Upper lobe of right lung (tissue), 1 donor: ENCODE measurements around the gene SLC41A3. TPM values are rescaled to one million over a fixed set of nuclear protein-coding genes. Genes with fewer than 3 reads are reported as not detected.
A peak's percentile ranks its signal among the peaks of the same experiment; 100 is the strongest.

Source experiments
- ATAC-seq: fragments of 200-7000 bp; cut with Tn5 transposase; one replicate; pipeline ENCODE4 v1.9.1; 2020; ENCODE audit warnings: mild to moderate bottlenecking, moderate library complexity
- DNase-seq: peaks from one replicate; pipeline ENCODE4 v3.0.0-alpha.2; 2020
- H3K27ac ChIP-seq: fragments of 200-600 bp; one replicate; pipeline ENCODE4 v1.8.0; 2022
- H3K27me3 ChIP-seq: fragments of 200-600 bp; one replicate; pipeline ENCODE4 v1.8.0; 2022; ENCODE audit warnings: mild to moderate bottlenecking
- H3K36me3 ChIP-seq: fragments of 200-600 bp; one replicate; pipeline ENCODE4 v1.8.0; 2022
- H3K4me1 ChIP-seq: fragments of 200-600 bp; one replicate; pipeline ENCODE4 v1.8.0; 2022
- H3K4me3 ChIP-seq: fragments of 200-600 bp; one replicate; pipeline ENCODE4 v1.8.0; 2022; ENCODE audit warnings: mild to moderate bottlenecking
- H3K9me3 ChIP-seq: fragments of 200-600 bp; one replicate; pipeline ENCODE4 v1.8.0; 2022
- intact Hi-C: fragments of 100-400 bp; cut with DNase I; formaldehyde crosslinking; loops from one replicate; pipeline ENCODE4 v1.11.0; 2022
- total RNA-seq: library from RNA; stranded (reverse); fragmentation: NEBNext Ultra II Directional; extraction: Animal tissue kit (Norgen Biotek cat#: 25700); gene quantifications from one replicate; pipeline ENCODE4 v1.2.1, GENCODE V29; 2021
- TF ChIP-seq, protein P1 (sequence below): fragments of 200-600 bp; IDR thresholded peaks from one replicate; pipeline ENCODE4 v1.8.0; 2022; ENCODE audit warnings: antibody characterized with exemption
- donor health status: DM: no; HTN: yes; CAD: no; lungs with severe emphysema.

SLC41A3 gene
- total RNA-seq, 1 donor from 2014 or later: 30.8 TPM

DNA sequence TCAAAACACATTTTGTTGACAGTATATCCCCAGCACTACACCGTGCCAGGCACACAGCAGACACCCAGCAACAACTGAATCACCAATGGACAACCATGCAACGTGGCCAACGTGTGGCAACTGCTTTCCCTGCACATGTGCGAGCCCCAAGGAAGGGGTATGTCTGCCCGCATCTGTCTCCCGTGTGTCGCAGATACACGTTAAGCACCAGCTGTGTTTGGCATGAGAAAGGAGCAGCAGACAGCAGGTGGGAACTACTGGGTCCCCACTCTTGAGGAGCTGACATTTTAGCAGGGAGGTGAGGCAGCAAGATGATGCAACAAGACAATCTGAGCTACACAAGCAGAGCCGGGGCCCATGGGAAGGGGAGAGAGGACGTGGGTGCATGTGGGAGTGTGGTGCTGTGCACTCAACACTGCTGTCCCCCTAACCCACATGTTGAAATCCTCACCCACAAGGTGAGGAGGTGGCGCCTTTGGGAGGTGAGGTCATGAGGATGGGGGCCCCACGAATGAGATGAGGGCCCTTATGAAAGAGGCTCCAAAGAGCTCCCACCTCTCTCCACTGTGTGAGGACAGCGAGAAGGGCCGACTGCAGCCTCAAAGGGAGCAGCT lies 58.7 kb downstream of the SLC41A3 start:
- DNase-seq: peak; percentile 38
- Histone ChIP-seq H3K4me1 (no peaks in the 10 kb centered on the region), H3K4me3 (no peak overlapping the region), H3K9me3 (peaks cover 7% of the 10 kb centered on the region), H3K36me3 (peaks cover 4% of the 10 kb centered on the region), H3K27me3 (no peaks in the 10 kb centered on the region), H3K27ac (no peak overlapping the region)
- intact Hi-C loops: no loop called here
- TF ChIP-seq, protein P1, sequence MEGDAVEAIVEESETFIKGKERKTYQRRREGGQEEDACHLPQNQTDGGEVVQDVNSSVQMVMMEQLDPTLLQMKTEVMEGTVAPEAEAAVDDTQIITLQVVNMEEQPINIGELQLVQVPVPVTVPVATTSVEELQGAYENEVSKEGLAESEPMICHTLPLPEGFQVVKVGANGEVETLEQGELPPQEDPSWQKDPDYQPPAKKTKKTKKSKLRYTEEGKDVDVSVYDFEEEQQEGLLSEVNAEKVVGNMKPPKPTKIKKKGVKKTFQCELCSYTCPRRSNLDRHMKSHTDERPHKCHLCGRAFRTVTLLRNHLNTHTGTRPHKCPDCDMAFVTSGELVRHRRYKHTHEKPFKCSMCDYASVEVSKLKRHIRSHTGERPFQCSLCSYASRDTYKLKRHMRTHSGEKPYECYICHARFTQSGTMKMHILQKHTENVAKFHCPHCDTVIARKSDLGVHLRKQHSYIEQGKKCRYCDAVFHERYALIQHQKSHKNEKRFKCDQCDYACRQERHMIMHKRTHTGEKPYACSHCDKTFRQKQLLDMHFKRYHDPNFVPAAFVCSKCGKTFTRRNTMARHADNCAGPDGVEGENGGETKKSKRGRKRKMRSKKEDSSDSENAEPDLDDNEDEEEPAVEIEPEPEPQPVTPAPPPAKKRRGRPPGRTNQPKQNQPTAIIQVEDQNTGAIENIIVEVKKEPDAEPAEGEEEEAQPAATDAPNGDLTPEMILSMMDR: no peak
- no peak for ATAC-seq

DNA sequence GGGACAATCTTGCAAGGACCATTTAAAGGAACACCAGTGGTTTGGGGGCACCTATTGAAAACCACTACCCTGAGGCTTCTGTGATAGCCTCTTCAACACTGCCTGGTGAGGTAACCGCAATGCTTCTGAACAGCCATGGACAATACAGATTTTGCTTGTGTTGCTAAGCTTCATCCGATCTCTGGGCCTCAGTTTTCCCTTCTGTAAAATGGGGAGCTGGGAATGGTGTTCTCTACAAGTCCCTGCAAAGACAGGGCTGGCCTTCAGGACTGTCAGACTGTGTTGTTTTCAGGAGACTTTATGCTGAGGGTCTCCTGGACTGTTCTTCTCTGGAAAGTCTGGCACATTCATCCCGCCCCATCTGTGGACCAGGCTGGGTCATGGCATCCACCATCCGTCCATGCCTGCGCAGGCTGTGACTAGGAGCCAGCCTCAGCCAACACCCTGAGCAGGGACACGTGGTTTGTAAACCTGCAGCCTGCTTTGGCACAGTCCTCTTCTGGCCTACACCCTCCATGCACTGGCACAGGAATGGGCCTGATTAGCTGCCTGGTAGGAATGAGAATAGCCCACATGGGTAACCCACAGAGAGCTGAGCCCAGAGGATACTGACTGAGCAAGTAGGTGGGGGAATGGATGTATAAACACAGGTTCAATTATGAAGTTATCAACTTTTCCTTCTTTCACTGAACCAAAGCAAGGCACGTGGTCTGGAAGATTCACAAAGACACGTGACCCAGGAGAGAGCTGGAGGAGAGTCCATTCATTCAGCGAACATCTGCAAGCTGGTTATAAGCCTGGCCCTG lies 59.7 kb downstream of the SLC41A3 start:
- no peaks in the 10 kb centered on the region for H3K4me1 ChIP-seq
- no peak overlapping the region for H3K27ac ChIP-seq
- peaks cover 4% of the 10 kb centered on the region for H3K36me3 ChIP-seq
- no peaks in the 10 kb centered on the region for H3K27me3 ChIP-seq
- no peak for ATAC-seq
- H3K9me3 ChIP-seq: peaks cover 7% of the 10 kb centered on the region
- TF ChIP-seq, protein P1: no peak
- intact Hi-C loops: no loop called here
- peak; percentile 36 for DNase-seq
- no peak overlapping the region for H3K4me3 ChIP-seq

DNA sequence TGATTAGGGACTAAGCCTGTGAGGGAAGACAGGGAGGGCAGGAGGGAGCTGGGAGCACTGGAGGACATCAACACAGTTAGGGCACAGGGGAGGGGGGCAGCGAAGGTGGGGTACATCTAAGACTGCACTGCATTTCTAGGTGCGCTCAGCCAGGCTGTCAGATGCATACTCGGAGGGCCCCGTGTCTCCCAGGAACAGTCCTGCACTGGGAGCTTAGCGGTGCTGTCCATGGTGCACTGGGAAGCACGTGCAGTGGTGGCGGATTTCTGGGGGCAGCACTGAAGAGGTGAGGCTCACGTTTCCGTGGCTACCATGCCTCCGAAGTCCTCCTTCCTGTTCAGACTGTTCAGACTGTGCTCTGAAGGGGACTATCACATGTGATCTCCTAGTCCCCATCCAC lies 60.5 kb downstream of the SLC41A3 start:
- H3K4me3 ChIP-seq: no peak overlapping the region
- H3K9me3 ChIP-seq: peaks cover 5% of the 10 kb centered on the region
- DNase-seq (peak; percentile 37), ATAC-seq (no peak)
- peaks cover 4% of the 10 kb centered on the region for H3K36me3 ChIP-seq
- no peaks in the 10 kb centered on the region for H3K4me1 ChIP-seq
- H3K27ac ChIP-seq: no peak overlapping the region
- intact Hi-C loops: no loop called here
- TF ChIP-seq, protein P1: no peak
- H3K27me3 ChIP-seq: no peaks in the 10 kb centered on the region

DNA sequence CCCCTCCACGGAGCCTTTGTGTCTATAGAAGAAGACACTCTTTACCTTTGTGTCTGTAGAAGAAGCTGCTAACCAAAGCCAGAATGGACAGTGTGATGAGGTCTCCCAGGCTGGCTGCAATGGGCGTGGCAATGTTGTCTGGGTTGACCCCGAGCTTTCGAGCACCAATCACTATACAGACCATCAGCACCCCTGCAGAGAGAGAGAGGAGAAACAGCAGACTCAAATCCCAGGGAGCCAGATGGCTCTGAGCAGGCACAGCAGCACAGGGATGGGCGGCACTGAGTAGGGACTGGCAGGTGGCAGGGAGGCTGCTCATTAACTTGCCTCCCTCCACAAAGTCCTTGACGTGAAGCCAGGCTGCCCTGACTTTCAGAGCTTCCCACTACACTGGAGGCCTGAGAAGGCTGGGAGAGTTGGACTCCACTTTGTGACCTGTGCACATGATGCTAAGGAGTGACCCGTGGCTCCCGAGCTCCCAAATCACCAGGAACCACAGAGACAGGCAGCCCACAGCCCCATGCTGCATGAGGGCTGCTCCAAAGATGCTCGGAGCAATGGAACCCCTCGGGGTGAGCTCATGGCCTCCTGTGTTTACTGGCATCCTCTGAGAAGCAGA lies 61.1 kb downstream of the SLC41A3 start:
- intact Hi-C loops: no loop called here

DNA sequence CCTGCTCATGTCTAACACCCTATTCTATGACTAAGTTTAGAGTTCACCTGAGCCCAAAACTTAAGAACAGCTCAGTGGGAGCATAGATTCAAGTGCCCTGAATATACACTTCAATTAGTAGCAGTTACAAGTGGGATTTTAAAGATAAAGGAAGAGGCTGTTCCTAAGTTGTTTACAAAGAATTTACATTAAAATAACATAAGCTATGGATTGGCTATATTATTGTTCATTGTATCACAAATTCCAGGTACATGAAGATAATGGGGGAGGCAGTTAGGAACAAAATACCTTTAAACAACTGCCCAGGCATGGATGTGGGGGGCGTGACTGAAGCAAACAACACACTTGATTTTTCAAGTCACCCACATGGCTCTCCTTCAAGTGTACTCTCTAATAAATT lies 62.2 kb downstream of the SLC41A3 start:
- Histone ChIP-seq H3K27ac (no peak overlapping the region), H3K36me3 (peaks cover 4% of the 10 kb centered on the region), H3K4me3 (no peak overlapping the region), H3K4me1 (no peaks in the 10 kb centered on the region), H3K27me3 (no peaks in the 10 kb centered on the region), H3K9me3 (no peaks in the 10 kb centered on the region)
- intact Hi-C loops: no loop called here
- no peak for ATAC-seq
- TF ChIP-seq, protein P1: no peak
- no peak for DNase-seq

More for the DNA sequence above, 61.1 kb downstream of the SLC41A3 start:
- DNase-seq (peak; percentile 46), ATAC-seq (no peak)
- TF ChIP-seq, protein P1: no peak
- Histone ChIP-seq H3K36me3 (peaks cover 4% of the 10 kb centered on the region), H3K4me1 (no peaks in the 10 kb centered on the region), H3K27ac (no peak overlapping the region), H3K4me3 (no peak overlapping the region), H3K9me3 (no peaks in the 10 kb centered on the region), H3K27me3 (no peaks in the 10 kb centered on the region)
